Stimulated activated CD8-positive, alpha-beta memory T cell treated with anti-CD3 and anti-CD28 coated beads, Interleukin-12 subunit alpha, Interleukin-12 subunit beta, amount 100 ng/mL, for 24 hours (primary cell): ENCODE data around the gene RAB3C.

Source experiments
- DNase-seq: peaks from one replicate; pipeline ENCODE4 v3.0.0-alpha.2; 2020; ENCODE audit errors: extremely low read depth

The RAB3C gene

DNA sequence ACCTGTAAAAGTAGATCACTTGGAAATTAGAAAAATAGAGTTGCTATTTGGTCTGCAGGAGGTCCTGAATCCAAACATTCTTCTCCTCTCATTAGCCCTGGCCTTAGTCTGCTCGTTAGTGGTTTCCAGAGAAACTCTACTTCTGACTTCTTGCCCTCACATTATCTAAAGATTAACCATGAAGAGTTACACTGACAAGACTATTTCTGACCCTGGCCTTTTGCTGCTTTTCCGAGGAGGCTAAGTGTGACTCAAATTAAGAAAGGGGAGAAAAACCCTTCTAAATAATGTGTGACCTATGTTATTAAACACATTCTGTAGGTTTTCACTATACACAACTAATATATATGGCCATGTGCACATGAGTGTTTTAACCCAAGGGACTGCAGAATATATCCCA lies 302.4 kb downstream of the RAB3C start:
- no peak for DNase-seq

DNA sequence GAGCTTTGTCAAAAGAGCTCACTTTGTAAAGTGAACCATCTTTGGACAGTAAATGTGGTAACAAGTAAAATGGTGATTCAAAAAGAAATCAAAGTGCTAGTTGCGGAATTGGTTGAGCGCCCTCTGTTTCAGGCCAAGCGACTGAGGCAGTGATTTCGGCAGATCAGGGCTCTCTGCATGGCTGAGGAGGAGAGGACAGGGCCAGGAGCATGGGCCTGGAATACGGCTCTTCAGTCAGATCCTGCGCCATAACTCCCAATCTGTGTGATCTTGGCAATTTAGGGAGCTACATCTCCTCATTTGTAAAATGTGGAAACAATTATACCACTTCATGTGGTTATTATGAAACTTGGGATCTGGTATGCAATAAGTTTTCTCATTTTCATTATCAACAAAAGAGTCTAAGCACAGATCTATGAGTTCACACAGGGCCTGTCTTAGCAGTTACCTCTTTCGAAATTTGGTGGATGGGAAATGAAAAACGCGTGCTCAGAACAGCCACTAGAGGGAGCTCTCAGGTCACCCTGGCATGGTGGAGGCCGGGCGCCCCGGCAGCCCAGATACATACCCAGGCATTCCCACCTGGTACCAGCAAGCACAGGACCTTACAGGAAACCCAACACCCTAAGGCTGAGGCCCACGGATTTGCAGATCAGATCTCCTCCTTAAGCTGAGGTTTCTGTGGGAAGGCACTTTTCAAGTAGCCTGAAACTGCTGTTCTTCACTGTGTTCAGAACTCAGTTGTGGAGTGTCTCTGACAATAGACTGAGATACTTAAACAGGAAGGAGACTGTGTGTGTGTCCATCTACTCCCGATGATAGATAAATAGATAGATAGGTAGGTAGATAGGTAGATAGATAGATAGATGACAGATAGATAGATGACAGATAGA lies 303.7 kb downstream of the RAB3C start:
- DNase-seq: peak; percentile 9

DNA sequence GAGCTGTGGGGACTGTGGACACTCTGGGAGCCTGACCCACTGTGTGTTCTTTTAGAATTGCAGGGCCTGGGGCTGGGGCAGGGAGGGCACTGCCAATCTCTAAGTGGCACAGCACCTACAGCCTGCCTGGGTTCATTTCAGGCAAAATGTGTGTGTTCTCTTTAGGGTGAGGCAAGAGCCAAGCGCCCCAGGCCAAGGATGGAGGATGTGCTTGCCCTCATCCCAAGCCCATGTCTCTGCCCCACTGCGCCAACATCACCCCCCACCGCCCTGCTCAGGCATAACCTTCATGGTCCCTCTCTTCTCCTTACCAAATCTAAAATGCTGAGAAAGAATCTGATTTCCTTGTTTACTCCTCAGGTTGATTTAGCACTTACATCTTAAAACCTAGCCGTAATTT lies 304.4 kb downstream of the RAB3C start:
- no peak for DNase-seq

- DNase-seq: no peak
These were observed 305.0 kb downstream of the RAB3C start for GRCh38 chr5:58887721-58888409.

- DNase-seq: no peak
These were observed 307.4 kb downstream of the RAB3C start for GRCh38 chr5:58890265-58890664.

GRCh38 chr5:58890701-58891085 lies 307.8 kb downstream of the RAB3C start:
- DNase-seq: no peak

DNA sequence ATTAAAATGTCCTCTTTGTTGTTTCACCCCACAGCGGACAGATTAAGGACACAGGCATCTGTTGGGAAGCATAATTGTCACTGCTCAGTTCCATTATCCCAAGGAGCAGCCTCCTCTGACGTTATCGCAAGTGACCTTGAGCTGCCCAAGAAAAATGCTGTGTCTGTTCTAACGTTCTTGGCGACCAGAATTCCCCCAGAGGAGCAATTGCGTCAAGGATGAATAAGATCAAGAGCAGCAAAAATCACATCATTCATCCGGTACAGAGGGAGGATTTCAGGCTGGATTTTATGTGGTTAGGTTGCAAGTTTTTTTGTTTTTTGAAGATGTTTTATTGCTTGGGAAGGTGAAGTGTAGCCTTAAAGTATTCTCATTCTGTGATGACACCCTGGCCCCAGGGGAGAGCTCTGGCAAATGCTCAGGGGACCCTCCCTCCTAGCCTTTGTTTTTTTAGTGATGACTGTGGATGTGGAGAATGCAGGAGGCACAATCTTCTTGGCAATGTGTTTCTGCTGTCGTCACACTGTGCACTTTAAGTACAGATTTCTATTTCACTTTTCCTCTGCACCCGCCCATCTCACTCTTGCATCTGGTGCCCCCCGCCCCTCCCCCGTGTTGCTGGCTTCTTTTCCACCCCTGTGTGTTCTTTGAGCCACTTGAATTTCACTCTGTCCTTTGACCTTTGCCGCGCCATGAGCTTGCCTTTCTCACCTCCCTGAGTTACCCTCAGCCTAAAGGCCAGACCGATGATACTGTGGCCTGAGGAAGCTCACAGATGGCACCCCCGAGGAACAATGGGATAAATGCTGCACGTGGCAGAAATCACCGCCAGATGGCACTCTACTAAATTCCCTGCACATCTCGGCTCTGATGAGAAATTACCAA lies 308.5 kb downstream of the RAB3C start:
- DNase-seq: no peak

DNA sequence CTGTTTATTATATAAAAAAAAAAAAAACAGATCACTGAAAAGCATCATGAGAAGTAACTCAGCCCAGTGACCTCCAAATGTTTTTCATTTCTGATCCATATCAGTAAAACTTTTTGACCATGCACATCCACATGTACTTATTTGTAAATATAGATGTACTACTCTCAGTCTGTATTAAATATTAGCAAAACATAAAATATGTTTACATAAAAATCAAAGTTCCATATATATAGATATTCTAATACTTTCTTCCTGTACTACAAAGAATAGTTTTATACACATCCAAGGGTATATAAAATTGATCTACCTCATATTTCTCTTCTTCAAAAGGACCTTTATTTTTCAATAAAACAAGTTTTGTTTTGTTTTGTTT lies 309.1 kb downstream of the RAB3C start:
- no peak for DNase-seq

GRCh38 chr5:58893551-58893950 lies 310.7 kb downstream of the RAB3C start:
- DNase-seq: no peak

DNA sequence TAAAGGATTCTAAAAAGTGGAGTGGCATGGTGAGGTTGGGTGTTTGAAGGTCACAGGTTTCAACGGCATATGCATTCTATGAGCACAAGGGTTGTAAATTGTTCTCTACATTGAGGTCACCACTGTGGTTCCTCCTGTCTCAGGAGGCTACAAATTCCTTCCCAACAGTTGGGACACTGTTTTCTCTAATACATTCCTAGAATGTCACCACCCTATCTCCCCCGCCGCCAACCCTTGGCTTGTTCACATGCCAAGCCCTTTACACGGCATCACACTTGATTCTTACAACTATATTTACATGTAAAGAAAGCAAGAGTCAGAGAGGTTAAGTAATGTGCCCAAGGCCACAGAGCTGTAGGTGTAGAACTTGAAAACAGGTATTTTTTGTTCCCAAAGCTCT lies 315.1 kb downstream of the RAB3C start:
- no peak for DNase-seq

DNA sequence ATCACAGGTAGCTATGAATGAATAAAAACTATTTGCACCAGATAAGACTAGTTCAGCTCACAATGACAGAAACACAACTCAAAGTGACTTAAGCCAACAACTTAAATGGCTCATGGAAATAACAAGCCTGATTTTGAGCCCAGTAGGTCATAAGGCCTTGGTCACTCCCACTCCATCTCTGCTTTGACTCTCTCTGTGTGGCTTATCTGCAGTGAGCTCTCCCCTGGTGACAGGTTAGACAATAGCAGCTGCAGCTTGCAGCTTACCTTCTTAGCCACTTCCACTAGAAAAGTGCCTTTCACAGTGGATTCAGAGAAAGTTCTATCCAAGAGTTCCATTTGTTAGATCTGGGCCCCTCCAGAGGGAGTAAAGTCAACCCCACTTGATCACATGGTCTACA lies 315.7 kb downstream of the RAB3C start:
- DNase-seq: no peak

DNA sequence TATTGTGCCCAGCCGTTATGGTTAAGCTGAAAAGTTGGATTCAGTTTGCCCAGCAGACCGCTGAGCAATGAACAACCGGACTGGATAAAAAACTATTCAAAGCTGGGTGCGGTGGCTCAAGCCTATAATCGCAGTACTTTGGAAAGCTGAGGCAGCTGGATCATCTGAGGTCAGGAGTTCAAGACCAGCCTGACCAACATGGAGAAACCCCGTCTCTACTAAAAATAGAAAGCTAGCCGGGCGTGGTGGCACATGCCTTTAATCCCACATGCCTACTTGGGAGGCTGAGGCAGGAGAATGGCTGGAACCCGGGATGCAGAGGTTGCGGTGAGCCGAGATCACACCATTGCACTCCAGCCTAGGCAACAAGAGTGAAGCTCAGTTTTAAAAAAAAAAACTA lies 318.4 kb downstream of the RAB3C start:
- DNase-seq: no peak

DNA sequence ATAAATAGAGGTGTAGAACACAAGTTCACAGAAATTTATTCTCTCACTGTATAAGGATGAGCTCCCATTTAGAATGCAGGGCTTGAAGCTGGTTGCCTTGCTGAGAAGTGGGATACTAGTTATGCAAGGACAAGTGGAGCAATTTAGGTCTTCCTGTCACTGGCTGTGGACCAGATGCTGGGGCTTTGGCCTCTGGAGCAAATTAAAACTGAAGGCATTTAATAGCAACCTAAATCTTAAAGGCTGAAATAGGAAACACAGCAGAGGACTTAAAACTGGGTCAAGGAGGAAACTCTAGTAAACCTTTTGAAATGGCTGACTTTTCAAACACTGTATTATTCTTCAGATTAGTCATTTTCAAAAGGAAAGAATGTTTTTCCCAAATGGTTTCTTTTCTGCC lies 319.4 kb downstream of the RAB3C start:
- no peak for DNase-seq

DNA sequence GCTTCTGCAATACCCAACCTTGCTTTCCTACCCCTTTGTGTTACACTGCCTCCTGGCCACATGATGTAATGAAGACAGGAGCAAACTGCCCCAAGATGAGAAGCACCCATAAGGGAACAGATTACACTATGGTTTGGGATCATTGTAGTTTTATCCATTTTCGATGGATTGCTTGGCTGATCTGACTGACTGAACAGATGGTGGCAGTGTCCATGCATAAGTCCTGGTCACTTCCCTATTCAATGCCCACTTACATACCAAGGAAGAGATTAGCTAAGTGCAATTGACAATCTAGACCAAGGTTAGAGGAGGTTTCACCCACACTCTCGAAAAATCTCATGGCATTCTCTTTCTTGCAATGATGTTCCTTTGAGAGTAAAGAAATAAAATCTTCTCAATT lies 319.9 kb downstream of the RAB3C start:
- DNase-seq: no peak

- DNase-seq: no peak
These were observed 321.9 kb downstream of the RAB3C start for GRCh38 chr5:58904737-58905136.

DNA sequence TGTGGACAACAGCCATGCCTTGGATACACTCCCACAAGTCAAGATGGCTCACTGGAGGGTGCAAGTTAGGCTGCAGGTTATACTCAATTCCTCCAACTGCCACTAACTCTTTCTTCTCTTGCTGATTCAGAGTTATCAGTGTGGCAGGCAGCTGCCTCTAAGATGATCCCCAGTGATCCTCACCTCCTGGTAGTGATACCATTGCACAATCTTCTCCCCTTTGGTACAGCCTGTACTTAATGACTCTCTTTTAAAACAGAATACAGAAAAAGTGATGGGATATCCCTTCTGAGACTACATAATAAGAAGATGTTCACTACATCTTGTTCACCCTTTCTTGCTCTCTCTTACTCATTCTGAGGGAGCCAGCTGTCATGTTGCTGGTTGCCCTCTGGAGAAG lies 323.1 kb downstream of the RAB3C start:
- no peak for DNase-seq
